KMS-11 (cell line): Measurements from ENCODE around the gene B3GALT4.
"Not testable (repeated sequence)": the region's sequence is repeated elsewhere in the genome, so short reads cannot be mapped to it uniquely, and the experiment has no call there.

Experiments used
- H2AFZ ChIP-seq: fragments of 200-600 bp; sonication (generic); 2 replicates; pipeline ENCODE4 v1.6.1; 2016; ENCODE audit warnings: antibody characterized with exemption, mixed run types, low read depth
- H3K27ac ChIP-seq: fragments of 200-600 bp; sonication (generic); 2 replicates; pipeline ENCODE4 v1.6.1; 2016; ENCODE audit warnings: mild to moderate bottlenecking, mixed run types
- H3K27me3 ChIP-seq: fragments of 200-600 bp; sonication (generic); 2 replicates; pipeline ENCODE4 v1.6.1; 2017; ENCODE audit warnings: mild to moderate bottlenecking, low read depth, mixed run types, moderate library complexity; ENCODE audit not compliant: insufficient read depth
- H3K36me3 ChIP-seq: fragments of 200-600 bp; sonication (generic); 2 replicates; pipeline ENCODE4 v1.6.1; 2017; ENCODE audit warnings: mild to moderate bottlenecking, mixed run types; ENCODE audit not compliant: insufficient read depth
- H3K4me1 ChIP-seq: fragments of 200-600 bp; sonication (generic); 2 replicates; pipeline ENCODE4 v1.6.1; 2016; ENCODE audit warnings: mild to moderate bottlenecking, low read depth, mixed run types; ENCODE audit not compliant: poor library complexity, severe bottlenecking
- H3K4me2 ChIP-seq: fragments of 200-600 bp; sonication (generic); 2 replicates; pipeline ENCODE4 v1.7.0; 2016; ENCODE audit warnings: mild to moderate bottlenecking, mixed run types
- H3K4me3 ChIP-seq: fragments of 200-600 bp; sonication (generic); IDR thresholded peaks from 2 replicates; pipeline ENCODE4 v1.6.1; 2017; ENCODE audit warnings: low read depth, low read length, mixed read lengths; ENCODE audit not compliant: insufficient read depth
- H3K79me2 ChIP-seq: fragments of 200-600 bp; sonication (generic); 2 replicates; pipeline ENCODE4 v1.6.1; 2016; ENCODE audit warnings: low read depth, mixed run types; ENCODE audit not compliant: insufficient read depth
- H3K9ac ChIP-seq: fragments of 200-600 bp; sonication (generic); 2 replicates; pipeline ENCODE4 v1.6.1; 2016; ENCODE audit warnings: mild to moderate bottlenecking, mixed run types
- H4K20me1 ChIP-seq: fragments of 200-600 bp; sonication (generic); 2 replicates; pipeline ENCODE4 v1.6.1; 2016; ENCODE audit warnings: mild to moderate bottlenecking, mixed run types; ENCODE audit not compliant: insufficient read depth
- TF ChIP-seq, protein P1 (sequence below): fragments of 200-600 bp; sonication (generic); conservative IDR thresholded peaks from 2 replicates; pipeline ENCODE4 v1.6.1; 2017; ENCODE audit warnings: low read depth, mild to moderate bottlenecking, antibody characterized with exemption, low read length, moderate library complexity, mixed read lengths

Gene B3GALT4

DNA sequence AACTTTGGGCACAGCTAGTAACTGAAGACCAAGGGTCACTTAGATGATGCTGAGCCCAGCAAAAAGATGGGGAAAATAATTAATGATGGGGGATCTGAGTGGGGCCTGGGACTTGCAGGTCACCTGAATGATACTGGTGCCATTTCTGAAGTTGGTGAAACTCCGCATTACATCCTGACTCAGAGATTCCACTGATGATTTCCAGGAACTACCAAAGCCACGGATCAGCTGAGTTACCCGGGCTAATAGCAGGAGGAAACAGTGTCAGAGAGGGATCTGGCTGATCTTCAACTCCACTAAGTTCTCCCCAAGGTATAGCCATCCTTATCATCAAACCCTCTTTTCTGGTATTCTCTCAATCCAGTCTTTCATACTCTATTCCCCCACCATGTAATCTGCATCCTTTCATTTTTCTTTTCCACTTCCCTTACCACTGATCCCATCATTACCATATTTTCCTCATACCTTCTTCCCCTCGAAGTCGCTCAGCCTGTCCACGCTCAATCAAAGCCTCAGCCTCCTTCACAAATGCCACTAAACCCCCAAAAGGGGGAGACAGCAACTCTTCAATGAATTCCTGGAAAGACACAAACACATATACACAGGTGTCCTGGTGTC, 25.4 kb upstream of the B3GALT4 start:
- TF ChIP-seq, protein P1, sequence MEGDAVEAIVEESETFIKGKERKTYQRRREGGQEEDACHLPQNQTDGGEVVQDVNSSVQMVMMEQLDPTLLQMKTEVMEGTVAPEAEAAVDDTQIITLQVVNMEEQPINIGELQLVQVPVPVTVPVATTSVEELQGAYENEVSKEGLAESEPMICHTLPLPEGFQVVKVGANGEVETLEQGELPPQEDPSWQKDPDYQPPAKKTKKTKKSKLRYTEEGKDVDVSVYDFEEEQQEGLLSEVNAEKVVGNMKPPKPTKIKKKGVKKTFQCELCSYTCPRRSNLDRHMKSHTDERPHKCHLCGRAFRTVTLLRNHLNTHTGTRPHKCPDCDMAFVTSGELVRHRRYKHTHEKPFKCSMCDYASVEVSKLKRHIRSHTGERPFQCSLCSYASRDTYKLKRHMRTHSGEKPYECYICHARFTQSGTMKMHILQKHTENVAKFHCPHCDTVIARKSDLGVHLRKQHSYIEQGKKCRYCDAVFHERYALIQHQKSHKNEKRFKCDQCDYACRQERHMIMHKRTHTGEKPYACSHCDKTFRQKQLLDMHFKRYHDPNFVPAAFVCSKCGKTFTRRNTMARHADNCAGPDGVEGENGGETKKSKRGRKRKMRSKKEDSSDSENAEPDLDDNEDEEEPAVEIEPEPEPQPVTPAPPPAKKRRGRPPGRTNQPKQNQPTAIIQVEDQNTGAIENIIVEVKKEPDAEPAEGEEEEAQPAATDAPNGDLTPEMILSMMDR, result no peak
- H3K4me2 ChIP-seq, result no peak overlapping the region
- no peak overlapping the region for H3K4me3 ChIP-seq
- no peaks in the 10 kb centered on the region for H4K20me1 ChIP-seq
- H3K4me1 ChIP-seq, result peaks cover 9% of the 10 kb centered on the region
- no peaks in the 10 kb centered on the region for H3K79me2 ChIP-seq
- H3K9ac ChIP-seq, result no peak overlapping the region
- no peak overlapping the region for H2AFZ ChIP-seq
- H3K27me3 ChIP-seq, result no peaks in the 10 kb centered on the region
- no peaks in the 10 kb centered on the region for H3K36me3 ChIP-seq
- no peak overlapping the region for H3K27ac ChIP-seq

DNA sequence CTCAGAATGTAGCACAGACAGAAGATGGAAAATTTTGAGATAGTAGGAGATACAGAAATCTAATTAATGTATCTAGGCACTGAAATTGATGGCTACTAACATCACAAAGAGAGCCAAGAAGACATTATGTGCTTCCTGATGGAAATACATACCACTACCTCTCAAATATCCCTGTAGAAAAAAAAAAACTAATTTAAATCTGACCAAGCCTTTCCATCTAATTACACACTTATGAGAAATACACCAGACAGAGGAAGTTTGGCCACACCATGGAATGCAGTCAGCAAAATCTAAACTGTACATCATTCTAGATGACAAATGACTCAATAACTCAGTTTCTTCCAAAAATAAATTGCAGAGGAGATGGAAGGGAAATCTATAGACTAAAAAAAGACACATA, 24.2 kb upstream of the B3GALT4 start:
- TF ChIP-seq, protein P1, result no peak
- H3K4me3 ChIP-seq, result no peak overlapping the region
- no peaks in the 10 kb centered on the region for H3K79me2 ChIP-seq
- H3K36me3 ChIP-seq, result no peaks in the 10 kb centered on the region
- H3K27me3 ChIP-seq, result no peaks in the 10 kb centered on the region
- H3K4me1 ChIP-seq, result peaks cover 9% of the 10 kb centered on the region
- no peak overlapping the region for H3K4me2 ChIP-seq
- no peak overlapping the region for H3K9ac ChIP-seq
- H3K27ac ChIP-seq, result no peak overlapping the region
- no peak overlapping the region for H2AFZ ChIP-seq
- H4K20me1 ChIP-seq, result no peaks in the 10 kb centered on the region

DNA sequence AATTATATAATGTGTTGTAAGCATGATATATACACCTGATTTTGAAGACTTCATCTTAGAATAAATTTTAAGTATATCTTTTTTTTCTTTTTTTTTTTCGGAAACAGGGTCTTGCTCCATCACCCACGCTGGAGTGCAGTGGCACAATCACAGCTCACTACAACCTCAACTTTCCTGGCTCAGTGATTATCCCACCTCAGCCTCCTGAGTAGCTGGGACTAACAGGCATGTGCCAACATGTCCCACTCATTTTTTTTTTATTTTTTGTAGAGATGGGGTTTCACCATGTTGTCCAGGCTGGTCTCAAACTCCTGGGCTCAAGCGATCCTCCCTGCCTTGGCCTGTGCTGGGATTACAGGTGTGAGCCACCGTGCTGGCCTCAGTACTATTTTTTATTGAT, 22.3 kb upstream of the B3GALT4 start:
- H3K36me3 ChIP-seq, result no peaks in the 10 kb centered on the region
- no peak overlapping the region for H3K4me2 ChIP-seq
- no peak overlapping the region for H2AFZ ChIP-seq
- no peak overlapping the region for H3K27ac ChIP-seq
- H4K20me1 ChIP-seq, result no peaks in the 10 kb centered on the region
- H3K4me1 ChIP-seq, result peaks cover 9% of the 10 kb centered on the region
- no peaks in the 10 kb centered on the region for H3K79me2 ChIP-seq
- H3K9ac ChIP-seq, result no peak overlapping the region
- H3K27me3 ChIP-seq, result no peaks in the 10 kb centered on the region
- H3K4me3 ChIP-seq, result no peak overlapping the region
- TF ChIP-seq, protein P1, result no peak

DNA sequence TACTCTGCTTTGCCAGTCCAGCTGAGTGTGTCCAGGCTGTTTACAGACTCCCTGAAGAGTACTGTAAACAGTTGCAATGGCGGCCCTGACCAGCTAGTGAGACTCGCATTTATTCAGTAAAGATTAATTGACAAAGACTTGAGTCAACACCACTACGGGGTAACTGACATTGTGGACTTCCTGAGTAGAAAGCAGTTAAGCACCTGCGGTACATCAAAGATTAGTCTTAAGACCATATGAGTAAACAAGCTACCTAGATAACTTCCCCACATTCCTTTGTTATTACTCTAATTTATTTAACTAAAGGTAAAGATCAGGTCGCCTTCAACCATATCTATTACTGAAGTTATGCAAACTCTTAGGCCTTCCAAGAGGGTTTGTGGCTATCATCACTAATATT, 17.9 kb upstream of the B3GALT4 start:
- Histone ChIP-seq H3K4me2 (no peak overlapping the region), H3K27ac (no peak overlapping the region), H3K36me3 (no peaks in the 10 kb centered on the region; the same call in 1 of the 2 replicates), H3K4me1 (no peaks in the 10 kb centered on the region), H2AFZ (no peak overlapping the region), H3K9ac (no peak overlapping the region), H3K79me2 (no peaks in the 10 kb centered on the region), H3K27me3 (no peaks in the 10 kb centered on the region), H3K4me3 (no peak overlapping the region), H4K20me1 (no peaks in the 10 kb centered on the region)
- TF ChIP-seq, protein P1, result no peak

DNA sequence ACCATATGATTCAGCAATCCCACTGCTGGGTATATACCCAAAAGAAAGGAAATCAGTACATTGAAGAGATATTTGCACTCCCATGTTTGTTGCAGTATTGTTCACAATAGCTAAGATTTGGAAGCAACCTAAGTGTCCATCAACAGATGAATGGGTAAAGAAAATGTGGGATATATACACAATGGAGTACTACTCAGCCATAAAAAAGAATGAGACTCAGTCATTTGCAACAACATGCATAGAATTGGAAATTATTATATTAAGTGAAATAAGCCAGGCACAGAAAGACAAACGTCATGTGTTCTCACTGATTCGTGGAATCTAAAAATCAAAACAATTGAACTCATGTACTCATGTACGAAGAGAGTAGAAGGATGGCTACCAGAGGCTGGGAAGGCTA, 14.4 kb upstream of the B3GALT4 start:
- not testable (repeated sequence) for H3K4me2 ChIP-seq, H3K27me3 ChIP-seq, H3K9ac ChIP-seq, H2AFZ ChIP-seq, H3K27ac ChIP-seq, H3K4me3 ChIP-seq, H3K79me2 ChIP-seq, H4K20me1 ChIP-seq, H3K36me3 ChIP-seq, H3K4me1 ChIP-seq
